Effector CD8-positive, alpha-beta T cell (primary cell): Measurements from ENCODE around the gene ALDH1A3.

Source experiments
- DNase-seq: peaks from one replicate; lab custom pipeline; 2025; lab: John Stamatoyannopoulos, UW

Gene ALDH1A3

GRCh38 chr15:100951965-100952364 is 72.3 kb downstream of the ALDH1A3 start:
- no peak for DNase-seq

DNA sequence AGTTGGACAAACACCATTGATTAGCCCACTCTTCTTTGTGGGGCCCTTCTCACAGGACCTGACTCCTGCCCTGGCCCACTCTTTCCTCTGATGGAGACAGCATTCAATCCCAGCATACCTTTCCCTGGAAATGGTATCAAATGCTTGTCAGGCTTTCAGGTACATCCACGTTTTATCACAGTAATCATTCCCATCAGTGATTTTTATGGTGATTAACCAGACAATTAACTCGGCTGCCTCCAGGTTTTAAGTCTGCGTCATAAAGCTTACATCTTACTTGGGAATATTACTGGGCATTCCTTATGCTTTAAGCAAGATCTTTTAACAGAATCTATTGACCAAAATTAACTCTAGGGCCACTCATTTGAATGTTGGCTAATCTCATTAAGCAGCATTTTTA is 72.9 kb downstream of the ALDH1A3 start:
- no peak for DNase-seq

GRCh38 chr15:100958326-100959065 is 78.9 kb downstream of the ALDH1A3 start:
- DNase-seq = no peak

DNA sequence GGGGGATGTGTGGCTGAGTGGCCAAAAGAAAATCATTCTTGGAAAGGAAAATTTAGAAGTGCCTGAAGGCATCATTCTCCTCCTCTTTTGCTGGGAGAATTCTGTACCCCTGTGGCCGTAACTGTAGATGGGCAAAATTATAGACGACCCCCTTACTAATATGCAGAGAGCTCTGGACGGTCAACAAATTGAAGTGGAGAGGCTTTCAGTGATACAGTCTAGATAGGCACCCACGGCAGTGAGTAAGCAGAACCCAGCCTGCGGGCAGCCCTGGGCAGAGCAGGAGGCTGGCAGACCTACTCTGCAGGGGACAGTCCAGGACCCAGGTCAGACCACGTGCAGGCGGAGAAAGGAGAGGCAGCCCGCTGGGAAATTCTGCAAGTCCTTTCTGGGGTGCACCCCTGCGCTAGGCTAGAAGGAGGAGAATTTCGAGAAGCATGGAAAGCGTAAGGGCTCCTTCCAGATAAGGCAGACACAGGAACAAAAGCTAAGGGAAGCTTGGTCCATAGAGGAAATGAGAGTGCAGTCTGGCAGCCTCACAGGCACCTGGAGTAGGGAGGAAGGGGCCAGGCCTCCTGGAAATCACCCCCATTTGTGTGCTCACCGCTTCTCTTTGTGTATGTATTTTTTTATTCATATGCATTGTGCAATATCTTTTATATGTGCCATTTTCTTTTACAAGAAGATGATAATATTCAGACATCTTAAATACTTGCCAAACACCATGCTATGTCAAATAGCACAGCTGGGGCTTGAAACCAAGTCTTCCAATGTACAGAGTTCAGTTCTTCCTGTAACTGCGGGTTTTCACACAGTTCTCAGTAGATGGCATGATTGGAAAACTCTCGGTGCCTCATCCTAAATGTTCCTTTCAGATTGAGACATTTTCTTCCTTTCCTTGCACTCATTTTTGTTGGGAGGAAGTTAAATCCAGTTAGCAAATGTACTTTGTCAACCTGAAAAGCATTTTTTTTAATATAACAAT is 79.7 kb downstream of the ALDH1A3 start:
- DNase-seq = no peak
